Cardiac muscle cell (in vitro differentiated cells and primary cell): ENCODE data around the gene TADA1. TPM values are rescaled to one million over a fixed set of nuclear protein-coding genes. Genes with fewer than 3 reads are reported as not detected.

Experiments
- DNase-seq, 2 donors: peaks; one replicate each; pipeline versions ENCODE4 v3.0.0 to v3.0.0-alpha.2; 2010 to 2017; ENCODE audit warnings: low read depth in 1 of 2, low spot score in 1 of 2
- H3K27ac ChIP-seq: fragments of 200-600 bp; sonication (generic); 2 replicates; pipeline ENCODE4 v1.5.1; 2016
- H3K27me3 ChIP-seq: fragments of 200-600 bp; sonication (generic); 2 replicates; pipeline ENCODE4 v1.6.0; 2016; ENCODE audit warnings: control low read depth
- H3K36me3 ChIP-seq: fragments of 200-600 bp; sonication (generic); 2 replicates; pipeline ENCODE4 v1.5.1; 2016; ENCODE audit warnings: control low read depth
- H3K4me1 ChIP-seq: fragments of 200-600 bp; sonication (generic); 2 replicates; pipeline ENCODE4 v1.8.1; 2017; ENCODE audit warnings: low read depth, mild to moderate bottlenecking, mixed run types
- H3K4me3 ChIP-seq: fragments of 200-600 bp; sonication (generic); 2 replicates; pipeline ENCODE4 v1.5.1; 2016; ENCODE audit warnings: mild to moderate bottlenecking
- H3K9me3 ChIP-seq: fragments of 200-600 bp; sonication (generic); 2 replicates; pipeline ENCODE4 v1.5.1; 2017; ENCODE audit warnings: low read depth, mild to moderate bottlenecking, control low read depth
- CTCF ChIP-seq: IDR thresholded peaks from 2 replicates; pipeline ENCODE4 v1.5.1; 2012; ENCODE audit warnings: low read depth, mild to moderate bottlenecking, low read length
- polyA plus RNA-seq: library from polyadenylated mRNA; unstranded; fragments of >200 nt; fragmentation: Nextera tagmentation; extraction: Ambion mirVana; gene quantifications from 2 replicates; pipeline ENCODE4 v1.2.1, GENCODE V29; 2016
- total RNA-seq: library from RNA; depleted of rRNA; stranded (reverse); fragments of >200 nt; gene quantifications from 2 replicates; pipeline ENCODE4 v1.2.3, GENCODE V29; 2016

Gene TADA1
- total and polyA plus RNA-seq, 2 experiments from 2014 or later, result 15.9 to 18.3 TPM

DNA sequence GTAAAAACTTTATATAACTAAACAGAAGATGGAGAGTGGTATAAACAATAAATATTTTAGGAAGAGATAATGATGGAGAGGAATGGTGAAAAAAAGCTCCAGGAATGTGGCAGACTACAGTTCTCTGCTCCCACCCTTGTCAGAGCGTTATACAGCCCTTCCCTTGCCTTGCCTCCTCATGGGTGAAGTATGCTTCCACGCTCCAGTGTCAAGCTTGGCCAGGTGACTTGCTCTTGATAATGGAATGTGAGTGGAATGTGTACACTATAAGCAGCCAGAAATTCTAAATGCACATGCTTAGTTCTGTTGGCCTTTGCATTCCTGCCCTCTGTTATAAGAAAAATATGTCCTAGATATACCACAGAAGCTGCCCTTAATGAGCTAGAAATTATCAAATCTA lies 61.5 kb downstream of the TADA1 start:
- Histone ChIP-seq H3K9me3 (no peaks in the 10 kb centered on the region), H3K27ac (no peak overlapping the region), H3K4me3 (no peak overlapping the region), H3K36me3 (no peaks in the 10 kb centered on the region), H3K4me1 (no peaks in the 10 kb centered on the region), H3K27me3 (no peaks in the 10 kb centered on the region)
- DNase-seq, result peak in 1 of 2 donors; percentile 42
- TF ChIP-seq CTCF, result no peak

DNA sequence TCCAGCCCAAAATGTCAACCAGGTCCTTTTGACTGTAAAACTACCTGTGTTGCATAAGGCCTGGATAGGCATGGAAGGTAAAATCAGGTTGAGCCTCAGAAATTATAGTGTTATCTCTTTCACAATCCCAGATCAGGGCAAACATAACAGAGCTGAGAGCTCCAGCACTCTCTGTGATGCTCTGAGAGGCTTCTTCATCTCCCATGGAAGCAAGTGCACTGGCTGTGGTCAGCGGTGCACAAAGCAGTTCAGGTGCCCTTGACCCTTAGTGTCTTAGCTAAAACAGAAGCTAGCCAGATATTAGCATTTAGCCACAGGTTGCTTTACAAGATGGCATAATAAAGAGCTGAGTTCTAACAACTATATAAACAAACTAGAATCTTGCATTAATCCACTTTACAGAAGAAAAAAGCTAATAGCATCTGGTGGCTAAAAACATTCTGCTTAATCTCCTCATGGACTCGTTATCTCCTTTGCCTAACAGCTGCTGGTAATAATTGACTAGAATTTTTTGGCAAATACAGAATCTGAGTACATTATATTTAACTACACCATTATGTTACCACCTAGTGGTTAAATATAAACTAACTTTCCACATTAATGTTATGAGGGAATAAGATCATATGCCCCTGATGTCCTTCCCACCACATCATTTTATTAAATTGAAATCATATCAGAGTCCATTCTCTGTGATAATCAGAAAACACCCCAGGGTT lies 62.4 kb downstream of the TADA1 start:
- no peak for DNase-seq
- no peak for TF ChIP-seq CTCF
- Histone ChIP-seq H3K9me3 (no peaks in the 10 kb centered on the region), H3K27me3 (no peaks in the 10 kb centered on the region), H3K27ac (no peak overlapping the region), H3K4me3 (no peak overlapping the region), H3K4me1 (no peaks in the 10 kb centered on the region), H3K36me3 (no peaks in the 10 kb centered on the region)

- no peak overlapping the region for H3K4me3 ChIP-seq
- no peak overlapping the region for H3K27ac ChIP-seq
- H3K36me3 ChIP-seq, result no peaks in the 10 kb centered on the region
- no peak for TF ChIP-seq CTCF
- H3K27me3 ChIP-seq, result no peaks in the 10 kb centered on the region
- H3K4me1 ChIP-seq, result no peaks in the 10 kb centered on the region
- DNase-seq, result no peak
- H3K9me3 ChIP-seq, result no peaks in the 10 kb centered on the region
These were observed 64.4 kb downstream of the TADA1 start for GRCh38 chr1:166811691-166812090.

DNA sequence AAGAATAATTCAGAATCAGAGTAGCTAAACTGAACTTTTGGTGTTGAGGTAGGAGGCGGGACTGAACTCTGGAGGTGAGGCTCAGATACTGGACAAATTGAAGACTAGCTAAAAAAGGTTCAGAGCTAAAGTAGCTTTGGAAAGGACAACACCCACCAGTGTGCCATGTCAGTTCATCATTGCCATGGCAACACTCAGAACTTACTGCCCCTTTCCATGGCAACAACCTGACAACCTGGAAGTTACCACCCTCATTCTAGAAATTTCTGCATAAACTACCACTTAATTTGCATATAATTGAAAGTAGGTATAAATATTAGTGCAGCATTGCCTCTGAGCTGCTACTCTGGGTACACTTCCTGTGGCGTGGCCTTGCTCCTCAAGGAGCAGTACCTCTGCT lies 67.1 kb downstream of the TADA1 start:
- Histone ChIP-seq H3K9me3 (no peaks in the 10 kb centered on the region), H3K27me3 (no peaks in the 10 kb centered on the region), H3K4me1 (no peaks in the 10 kb centered on the region), H3K4me3 (no peak overlapping the region), H3K27ac (no peak overlapping the region), H3K36me3 (no peaks in the 10 kb centered on the region)
- no peak for TF ChIP-seq CTCF
- DNase-seq, result no peak

Other genes with a start within 250 kb of the TADA1 start
- 37.2 and 39.6 TPM in 2 replicates for gene POGK, start 36.8 kb downstream of the TADA1 start, total RNA-seq
- 21.7 and 30.0 TPM in 2 replicates for gene POGK, start 36.8 kb downstream of the TADA1 start, polyA plus RNA-seq
- gene ILDR2, start 99.3 kb upstream of the TADA1 start, total RNA-seq, result 10.6 and 12.3 TPM in 2 replicates
- 3.3 and 5.0 TPM in 2 replicates for gene ILDR2, start 99.3 kb upstream of the TADA1 start, polyA plus RNA-seq
- gene MAEL, start 113.0 kb upstream of the TADA1 start, total RNA-seq, result 0.11 and 0.63 TPM in 2 replicates
- 0.79 and 2.5 TPM in 2 replicates for gene MAEL, start 113.0 kb upstream of the TADA1 start, polyA plus RNA-seq
- 0.11 and 0.69 TPM in 2 replicates for gene GPA33, start 214.1 kb upstream of the TADA1 start, total RNA-seq
- 0.07 and 0.35 TPM in 2 replicates for gene GPA33, start 214.1 kb upstream of the TADA1 start, polyA plus RNA-seq
- 40.3 and 52.1 TPM in 2 replicates for gene STYXL2, start 217.8 kb upstream of the TADA1 start, total RNA-seq
- gene STYXL2, start 217.8 kb upstream of the TADA1 start, polyA plus RNA-seq, result 43.0 and 55.3 TPM in 2 replicates